HepG2 (cell line): ENCODE measurements around the gene BLOC1S2. TPM values are rescaled to one million over a fixed set of nuclear protein-coding genes. Genes with fewer than 3 reads are reported as not detected.

Experiments used
- ATAC-seq: fragments of 200-7000 bp; cut with Tn5 transposase; 3 replicates; pipeline ENCODE4 v1.9.1; 2020; ENCODE audit warnings: mild to moderate bottlenecking, moderate library complexity
- BruUV-seq: library from RNA; stranded (reverse); fragments of 400-500 nt; replicated peaks from 2 replicates; lab custom pipeline; 2021; lab: Mats Ljungman, UMichigan
- CTCF ChIA-PET: fragments of 300-600 bp; formaldehyde crosslinking; extraction: SDS; loops from one replicate; lab custom pipeline; 2021; ENCODE audit warnings: low total read pairs, inconsistent platforms, low intra/inter-chr PET ratio; lab: Yijun Ruan, JAX
- POLR2A ChIA-PET: fragments of 350-600 bp; sonication (Branson Sonifier 250); formaldehyde crosslinking; loops from one replicate; lab custom pipeline; 2020; ENCODE audit warnings: antibody characterized with exemption, inconsistent platforms; lab: Yijun Ruan, JAX
- DNase-seq: peaks from one replicate; pipeline ENCODE4 v3.0.0-alpha.2; 2015; ENCODE audit warnings: low spot score
- FAIRE-seq: peaks from 3 replicates; lab custom pipeline; 2011; peaks lifted over from hg19 to GRCh38; lab: Jason Lieb, UNC
- H2AFZ ChIP-seq: one replicate; pipeline ENCODE4 v1.6.1; 2011; ENCODE audit warnings: low read length, inconsistent platforms
- H3K27ac ChIP-seq: fragments of 300-600 bp; 3 replicates; pipeline ENCODE4 v1.8.0; 2011; ENCODE audit warnings: mixed run types, mild to moderate bottlenecking, mixed read lengths, low read length, inconsistent platforms; ENCODE audit not compliant: insufficient read depth; ENCODE audit errors: extremely low read length
- H3K27me3 ChIP-seq, 2 experiments: fragments of 200-600 bp in 1 of 2; 2 replicates in 1 of 2; 3 replicates in 1 of 2; pipeline versions ENCODE4 v1.6.0 to v1.8.0; 2011; ENCODE audit warnings: low read length in 2 of 2, mild to moderate bottlenecking in 2 of 2, moderate library complexity in 2 of 2, inconsistent platforms in 1 of 2; ENCODE audit not compliant: insufficient read depth in 2 of 2, control insufficient read depth in 1 of 2
- H3K36me3 ChIP-seq, 2 experiments: fragments of 200-600 bp in 1 of 2; replicated peaks in 1 of 2; 2 replicates in 1 of 2; 3 replicates in 1 of 2; pipeline versions ENCODE4 v1.5.1 to v1.8.0; 2011; ENCODE audit warnings: low read length in 2 of 2, inconsistent platforms in 1 of 2; ENCODE audit not compliant: insufficient read depth in 2 of 2, control insufficient read depth in 1 of 2
- H3K4me1 ChIP-seq: 2 replicates; pipeline ENCODE4 v1.5.1; 2012; ENCODE audit warnings: low read length, inconsistent platforms; ENCODE audit not compliant: insufficient read depth
- H3K4me2 ChIP-seq: 2 replicates; pipeline ENCODE4 v1.6.0; 2011; ENCODE audit warnings: low read depth, low read length, inconsistent platforms
- H3K4me3 ChIP-seq, 3 experiments: fragments of 200-600 bp in 1 of 3; sonication (generic), shearing (Covaris generic) in 1 of 3; replicated peaks in 1 of 3; 2 replicates each; pipeline ENCODE4 v1.5.1; 2011 to 2016; ENCODE audit warnings: low read length in 3 of 3, inconsistent platforms in 2 of 3, low read depth in 2 of 3, mild to moderate bottlenecking in 2 of 3, control low read depth in 1 of 3, mixed read lengths in 1 of 3; ENCODE audit not compliant: insufficient read depth in 1 of 3
- H3K79me2 ChIP-seq: one replicate; pipeline ENCODE4 v1.6.1; 2011; ENCODE audit warnings: low read length, inconsistent platforms; ENCODE audit not compliant: insufficient read depth
- H3K9ac ChIP-seq: 2 replicates; pipeline ENCODE4 v1.6.0; 2011; ENCODE audit warnings: mild to moderate bottlenecking, low read depth, low read length, inconsistent platforms; ENCODE audit not compliant: insufficient read depth
- H3K9me3 ChIP-seq: 2 replicates; pipeline ENCODE4 v1.5.1; 2012; ENCODE audit warnings: mild to moderate bottlenecking, low read length
- H4K20me1 ChIP-seq: 2 replicates; pipeline ENCODE4 v1.6.0; 2011; ENCODE audit warnings: inconsistent platforms, mild to moderate bottlenecking, low read length, moderate library complexity; ENCODE audit not compliant: insufficient read depth
- ARNT2 ChIP-seq: sonication (generic); formaldehyde crosslinking; IDR thresholded peaks from 2 replicates; pipeline ENCODE4 v1.8.0; 2022; ENCODE audit warnings: mild to moderate bottlenecking, low read depth, missing genetic modification reagents, moderate library complexity
- HOXA5 ChIP-seq: sonication (generic); formaldehyde crosslinking; IDR thresholded peaks from 2 replicates; pipeline ENCODE4 v1.4.0; 2020; ENCODE audit warnings: missing genetic modification reagents
- KAT7 ChIP-seq: IDR thresholded peaks from 2 replicates; pipeline ENCODE4 v1.6.1; 2018; ENCODE audit warnings: borderline replicate concordance, missing compliant biosample characterization
- PRMT3 ChIP-seq: sonication (generic); formaldehyde crosslinking; IDR thresholded peaks from 2 replicates; pipeline ENCODE4 v1.8.1; 2022; ENCODE audit warnings: low read depth, mild to moderate bottlenecking, moderate library complexity, missing genetic modification reagents, borderline replicate concordance
- TCF7L2 ChIP-seq: IDR thresholded peaks from 2 replicates; pipeline ENCODE4 v1.6.1; 2011; ENCODE audit warnings: mild to moderate bottlenecking, low read depth, low read length, moderate library complexity
- ZFYVE20 ChIP-seq: sonication (generic); formaldehyde crosslinking; IDR thresholded peaks from 2 replicates; pipeline ENCODE4 v1.8.0; 2023; ENCODE audit warnings: low read depth, mild to moderate bottlenecking, moderate library complexity, missing genetic modification reagents, borderline replicate concordance
- ZNF292 ChIP-seq: sonication (generic); formaldehyde crosslinking; IDR thresholded peaks from 2 replicates; pipeline ENCODE4 v1.8.1; 2022; ENCODE audit warnings: mild to moderate bottlenecking, low read depth, missing genetic modification reagents, borderline replicate concordance
- ZNF318 ChIP-seq: sonication (generic); formaldehyde crosslinking; IDR thresholded peaks from 2 replicates; pipeline ENCODE4 v1.4.0; 2020; ENCODE audit warnings: mild to moderate bottlenecking, missing genetic modification reagents
- ZNF615 ChIP-seq: sonication (generic); formaldehyde crosslinking; IDR thresholded peaks from 2 replicates; pipeline ENCODE4 v1.5.0; 2020; ENCODE audit warnings: mild to moderate bottlenecking, missing genetic modification reagents, borderline replicate concordance
- ZNF761 ChIP-seq: sonication (generic); formaldehyde crosslinking; conservative IDR thresholded peaks from 2 replicates; pipeline ENCODE4 v1.4.0; 2020; ENCODE audit warnings: mild to moderate bottlenecking, missing genetic modification reagents
- ZNF784 ChIP-seq: sonication (generic); formaldehyde crosslinking; IDR thresholded peaks from 2 replicates; pipeline ENCODE4 v1.5.1; 2020; ENCODE audit warnings: missing genetic modification reagents, mild to moderate bottlenecking, borderline replicate concordance
- ZNF839 ChIP-seq: sonication (generic); formaldehyde crosslinking; IDR thresholded peaks from 2 replicates; pipeline ENCODE4 v1.4.0; 2020; ENCODE audit warnings: missing genetic modification reagents, mild to moderate bottlenecking, borderline replicate concordance
- WGBS: methylation state at CpG from one replicate; pipeline ENCODE4 v1.1.6; 2017; ENCODE audit warnings: low lambda C conversion rate; 5-methylcytosine and 5-hydroxymethylcytosine counted together
- in situ Hi-C: cut with HindIII; loops from 2 replicates; pipeline ENCODE4 v1.10.0; 2017; ENCODE audit warnings: low pct_unique_long_range_greater_than_20kb; ENCODE audit not compliant: extremely low pct_ligation_motif_present
- intact Hi-C: fragments of 100-400 bp; cut with micrococcal nuclease; formaldehyde crosslinking; loops from one replicate; pipeline ENCODE4 v1.10.0; 2022; ENCODE audit not compliant: unreplicated experiment
- polyA plus RNA-seq, 8 experiments: library from polyadenylated mRNA; depleted of rRNA in 3 of 8; stranded (reverse) in 7 of 8; unstranded in 1 of 8; fragments of >200 nt; fragmentation: Illumina TruSeq in 4 of 8; extraction: Trizol in 4 of 8; gene quantifications; 2 replicates each; pipeline versions ENCODE4 v1.2.1 to v1.2.3, GENCODE V29; 2011 to 2016; ENCODE audit warnings: low read depth in 4 of 8, missing spikeins in 1 of 8, mixed read lengths in 1 of 8; ENCODE audit not compliant: insufficient read depth in 1 of 8
- total RNA-seq, 5 experiments: library from RNA; depleted of rRNA; stranded (reverse); fragments of >200 nt; fragmentation: Illumina TruSeq; extraction: Trizol; gene quantifications; 2 replicates each; pipeline ENCODE4 v1.2.3, GENCODE V29; 2016; ENCODE audit warnings: low read depth in 1 of 5

BLOC1S2 gene
- total and polyA plus RNA-seq, 2 of the 13 experiments (the other 11 are each of a cell fraction or from before 2014, with no cell fraction given) = 22.3 to 64.4 TPM

GRCh38 chr10:100286051-100287033 lies at the start of gene BLOC1S2 (continued):
- peak; percentile 69; the same call in 1 of the 2 replicates for TF ChIP-seq ARNT2 (CRISPR knock-in tag)

GRCh38 chr10:100334762-100335161 lies 48.3 kb upstream of the BLOC1S2 start:
- DNase-seq = no peak
- no peaks in the 10 kb centered on the region for H3K79me2 ChIP-seq
- 50% methylated on average over 9 of the region's 9 CpGs for WGBS
- FAIRE-seq = no peak
- H3K9ac ChIP-seq = no peak overlapping the region
- peaks cover 32% of the 10 kb centered on the region for H3K4me1 ChIP-seq
- in situ Hi-C loops = loop anchor here (25.0 kb wide), 1 partner anchor 553 kb away; no protein-coding TSS in a partner anchor
- no peak overlapping the region for H3K4me2 ChIP-seq
- CTCF ChIA-PET = no interaction called here
- H3K27ac ChIP-seq = no peak overlapping the region
- H2AFZ ChIP-seq = no peak overlapping the region
- BruUV-seq = no TSS peak
- intact Hi-C loops = no loop called here
- H4K20me1 ChIP-seq = no peaks in the 10 kb centered on the region
- POLR2A ChIA-PET = no interaction called here
- no peaks in the 10 kb centered on the region for H3K36me3 ChIP-seq
- ATAC-seq = no peak
- peaks cover 0 to 17% of the 10 kb centered on the region in 2 experiments; a peak in 2 of 5 replicates for H3K27me3 ChIP-seq
- H3K4me3 ChIP-seq = no peak overlapping the region
- no peaks in the 10 kb centered on the region for H3K9me3 ChIP-seq
- TF ChIP-seq ZNF292 (CRISPR knock-in tag) (no peak), ZNF615 (CRISPR knock-in tag) (no peak), ZNF318 (no peak), PRMT3 (CRISPR knock-in tag) (no peak), ZNF839 (CRISPR knock-in tag) (no peak), TCF7L2 (no peak), ZFYVE20 (CRISPR knock-in tag) (no peak), ZNF784 (CRISPR knock-in tag) (no peak), KAT7 (no peak), HOXA5 (CRISPR knock-in tag) (no peak), ZNF761 (no peak)
